Measurements from ENCODE around the gene SLC5A5.
A peak's percentile ranks its signal among the peaks of the same experiment; 100 is the strongest.

The SLC5A5 gene

GRCh38 chr19:17847538-17848366 is 24.0 kb upstream of the SLC5A5 start, which contains the start of gene JAK3:
TSS of gene JAK3 (minus strand) at chr19:17847982. CDS start at chr19:17844417, 3,565 bp downstream.
- DNase-seq (ENCODE audit: low spot score): peak; percentile 64

GRCh38 chr19:17848595-17849292 is 23.0 kb upstream of the SLC5A5 start:
- DNase-seq (ENCODE audit: low spot score): no peak

DNA sequence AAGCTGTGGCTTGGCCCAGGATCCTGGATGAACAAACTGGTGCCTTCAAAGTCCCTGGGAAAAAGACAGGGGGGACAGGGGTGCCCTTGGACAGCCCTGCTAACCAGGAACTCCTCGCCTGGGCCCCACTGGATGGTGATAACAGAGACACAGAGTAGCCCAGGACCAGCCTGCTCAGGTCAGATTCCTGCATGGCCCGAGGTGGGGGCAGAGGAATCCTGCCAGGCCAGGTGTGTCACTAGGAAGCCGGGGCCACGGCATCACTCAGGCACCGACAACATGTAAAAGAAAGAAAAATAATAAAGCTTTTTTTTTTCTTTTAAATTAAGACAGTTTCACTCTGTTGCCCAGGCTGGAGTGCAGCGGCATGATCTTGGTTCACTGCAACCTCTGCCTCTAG is 17.7 kb upstream of the SLC5A5 start:
- no peak for DNase-seq (ENCODE audit: low spot score)

GRCh38 chr19:17855280-17856152 is 16.2 kb upstream of the SLC5A5 start:
- peak; percentile 66 for DNase-seq (ENCODE audit: low spot score)

DNA sequence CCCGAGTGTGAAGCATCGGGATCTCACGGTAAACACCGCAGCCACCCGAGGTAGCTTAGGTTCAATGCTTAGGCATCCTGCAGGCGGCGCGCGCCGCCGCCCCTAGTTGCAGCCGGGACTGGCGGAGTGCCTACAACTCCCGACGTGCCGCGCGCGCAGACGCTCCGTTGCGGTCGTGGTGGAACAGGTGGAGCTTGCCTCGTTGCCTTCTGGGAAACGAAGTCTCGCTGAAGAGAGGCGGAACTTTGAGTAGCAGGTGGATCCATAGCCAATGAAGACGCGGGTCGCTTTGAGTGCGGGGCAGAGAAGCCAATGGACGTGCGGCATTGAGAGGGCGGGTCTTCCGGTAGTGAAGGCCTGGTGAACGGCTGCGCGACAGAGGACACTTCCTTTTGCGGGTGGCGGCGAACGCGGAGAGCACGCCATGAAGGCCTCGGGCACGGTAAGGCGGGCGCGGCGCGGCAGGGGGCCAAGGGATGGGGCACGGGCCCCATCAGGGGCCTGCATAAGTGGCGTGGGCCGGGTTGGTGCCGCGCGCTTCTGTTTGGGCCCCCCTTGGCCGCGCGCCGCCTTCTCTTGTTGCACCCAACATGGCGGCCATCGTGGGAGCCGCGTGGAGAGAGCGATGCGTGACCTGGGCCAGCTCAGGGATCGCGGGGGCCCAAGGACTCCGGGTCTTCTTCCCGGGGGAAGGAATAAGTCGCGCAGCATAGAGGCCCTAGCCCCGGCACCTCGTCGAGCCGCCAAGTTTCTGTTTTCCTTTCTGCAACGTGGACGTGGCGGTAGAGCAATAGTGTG is 12.0 kb upstream of the SLC5A5 start, which contains the start of gene RPL18A:
TSS of gene RPL18A (plus strand) at position 378 of the 798 bp plus-strand sequence. CDS start at position 425, 47 bp downstream.
- peak; percentile 99 for DNase-seq (ENCODE audit: low spot score)

- DNase-seq (ENCODE audit: low spot score): no peak
These were observed 11.3 kb upstream of the SLC5A5 start for GRCh38 chr19:17860331-17860992.

- no peak for DNase-seq (ENCODE audit: low spot score)
These were observed 10.8 kb upstream of the SLC5A5 start for GRCh38 chr19:17860993-17861360.

- no peak for DNase-seq (ENCODE audit: low spot score)
These were observed 10.0 kb upstream of the SLC5A5 start for GRCh38 chr19:17861542-17862402.

DNA sequence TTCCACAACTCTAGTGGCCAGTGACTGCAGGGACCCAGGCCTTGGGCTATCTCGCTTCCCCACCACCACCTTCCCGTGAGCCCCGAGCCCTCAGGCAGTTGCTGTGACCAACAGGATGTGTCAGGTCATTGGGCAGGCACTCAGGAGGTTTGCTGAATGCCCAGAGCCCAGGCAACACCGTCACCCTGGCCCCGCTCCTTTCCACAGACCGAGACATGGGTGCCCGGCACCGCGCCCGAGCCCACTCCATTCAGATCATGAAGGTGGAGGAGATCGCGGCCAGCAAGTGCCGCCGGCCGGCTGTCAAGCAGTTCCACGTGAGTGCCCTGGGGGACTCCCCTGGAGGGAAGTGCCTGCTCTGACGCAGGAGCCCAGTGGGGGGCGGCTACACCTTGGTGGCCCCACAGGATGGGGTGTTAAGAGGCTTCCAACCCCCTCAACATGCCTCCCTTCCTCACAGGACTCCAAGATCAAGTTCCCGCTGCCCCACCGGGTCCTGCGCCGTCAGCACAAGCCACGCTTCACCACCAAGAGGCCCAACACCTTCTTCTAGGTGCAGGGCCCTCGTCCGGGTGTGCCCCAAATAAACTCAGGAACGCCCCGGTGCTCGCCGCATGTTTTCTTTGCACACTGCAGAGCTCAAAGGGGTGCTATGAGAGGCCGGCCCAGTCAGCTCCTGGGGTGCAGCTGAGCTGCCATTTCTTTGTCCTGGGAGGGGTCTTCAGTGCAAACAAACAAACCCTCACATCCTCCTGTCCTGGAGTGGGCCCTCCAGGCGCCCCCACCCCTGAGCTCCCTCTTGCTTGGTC is 8.8 kb upstream of the SLC5A5 start:
- DNase-seq (ENCODE audit: low spot score): no peak

- DNase-seq (ENCODE audit: low spot score): no peak
These were observed 8.1 kb upstream of the SLC5A5 start for GRCh38 chr19:17863520-17864182.

- no peak for DNase-seq (ENCODE audit: low spot score)
These were observed 6.1 kb upstream of the SLC5A5 start for GRCh38 chr19:17865364-17866311.

GRCh38 chr19:17866312-17866963 is 5.3 kb upstream of the SLC5A5 start:
- no peak for DNase-seq (ENCODE audit: low spot score)

GRCh38 chr19:17866964-17867486 is 4.7 kb upstream of the SLC5A5 start:
- no peak for DNase-seq (ENCODE audit: low spot score)

GRCh38 chr19:17868669-17869068 is 3.1 kb upstream of the SLC5A5 start:
- no peak for DNase-seq (ENCODE audit: low spot score)

DNA sequence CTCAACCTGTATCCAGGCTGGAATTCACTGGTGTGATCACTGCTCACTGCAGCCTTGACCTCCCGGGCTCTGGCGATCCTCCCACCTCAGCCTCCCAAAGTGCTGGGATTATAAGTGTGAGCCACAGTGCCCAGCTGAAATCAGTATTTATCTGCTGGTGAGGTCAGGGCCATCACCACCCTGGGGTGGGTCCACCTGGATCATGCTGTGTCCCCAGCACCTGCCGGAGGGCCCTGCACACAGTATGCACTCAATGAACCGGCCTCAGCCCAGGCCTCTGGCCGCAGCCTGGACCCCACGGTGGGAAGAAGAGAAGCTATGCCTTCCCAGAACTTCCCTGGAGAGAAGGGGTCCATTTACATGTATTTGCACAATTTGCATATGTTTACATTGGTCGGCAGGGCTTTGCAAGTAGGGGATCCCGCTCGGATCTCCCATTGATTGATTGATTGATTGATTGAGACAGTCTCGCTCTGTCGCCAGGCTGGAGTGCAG is 2.6 kb upstream of the SLC5A5 start:
- DNase-seq (ENCODE audit: low spot score): no peak

All from kidney capillary endothelial cell (primary cell).